Erythroblast (primary cell): ENCODE measurements around the gene SELENOW.

Source experiments
- GATA1 ChIP-seq: IDR thresholded peaks from 2 replicates; pipeline ENCODE4 v1.6.1; 2011; ENCODE audit warnings: low read depth, mild to moderate bottlenecking, control low read depth, low read length, moderate library complexity
- POLR2A ChIP-seq: IDR thresholded peaks from 2 replicates; pipeline ENCODE4 v1.6.1; 2011; ENCODE audit warnings: mild to moderate bottlenecking, low read length

DNA sequence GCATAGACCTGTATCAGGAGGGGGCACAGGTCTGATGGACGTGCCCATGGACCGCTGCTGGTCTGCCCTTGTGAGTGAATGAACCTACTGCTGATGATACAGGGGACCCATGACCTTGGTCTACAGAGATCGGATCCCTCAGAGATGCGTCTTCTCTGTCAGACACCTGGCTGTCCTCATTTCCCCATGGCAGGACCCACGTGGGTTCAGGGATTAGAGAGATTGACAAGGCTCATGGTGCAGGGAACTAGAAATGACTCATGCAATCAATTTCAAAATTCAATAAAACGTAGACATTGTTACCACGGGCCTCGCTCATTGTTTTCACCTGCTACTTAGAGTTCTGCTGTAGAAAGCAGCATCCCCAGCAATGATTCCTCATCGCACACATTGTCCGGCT, 26.8 kb downstream of the SELENOW start:
- TF ChIP-seq POLR2A (no peak), GATA1 (no peak)
